Tibial nerve (tissue), 4 donors: ENCODE data around the gene PIGR.

Source experiments
- EP300 ChIP-seq, 2 donors: sonication (generic); formaldehyde crosslinking; IDR thresholded peaks; one replicate each; pipeline ENCODE4 v1.6.1; 2017; ENCODE audit warnings: antibody characterized with exemption in 2 of 2, mild to moderate bottlenecking in 1 of 2
- TF ChIP-seq, protein P1 (sequence below), 5 experiments: fragments of 200-600 bp in 3 of 5; fragments of 450-650 bp in 2 of 5; sonication (generic) in 3 of 5; IDR thresholded peaks; one replicate each; pipeline ENCODE4 v1.5.1; 2016 to 2019; ENCODE audit warnings: antibody characterized with exemption in 5 of 5, mild to moderate bottlenecking in 3 of 5, moderate library complexity in 2 of 5

DNA sequence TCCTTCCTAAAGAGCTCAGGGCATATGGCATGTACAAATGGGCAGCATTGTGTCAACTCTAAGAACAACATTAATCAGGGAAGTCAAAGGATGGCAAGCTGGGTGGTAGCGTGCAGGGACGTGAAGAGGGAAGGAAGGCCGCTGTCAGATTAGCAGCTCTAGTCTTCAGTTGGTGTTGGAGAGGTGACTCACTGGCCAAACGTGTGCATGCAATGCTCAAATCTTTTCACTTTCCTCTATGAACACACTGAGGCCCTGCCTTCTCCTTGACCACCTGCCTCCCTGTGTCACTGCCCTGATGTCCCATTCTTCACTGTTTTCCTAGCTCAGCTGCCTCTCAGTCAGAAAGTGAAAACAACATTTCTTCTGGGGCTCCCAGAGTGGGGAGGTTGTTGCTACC is 5.9 kb upstream of the PIGR start:
- TF ChIP-seq, protein P1, sequence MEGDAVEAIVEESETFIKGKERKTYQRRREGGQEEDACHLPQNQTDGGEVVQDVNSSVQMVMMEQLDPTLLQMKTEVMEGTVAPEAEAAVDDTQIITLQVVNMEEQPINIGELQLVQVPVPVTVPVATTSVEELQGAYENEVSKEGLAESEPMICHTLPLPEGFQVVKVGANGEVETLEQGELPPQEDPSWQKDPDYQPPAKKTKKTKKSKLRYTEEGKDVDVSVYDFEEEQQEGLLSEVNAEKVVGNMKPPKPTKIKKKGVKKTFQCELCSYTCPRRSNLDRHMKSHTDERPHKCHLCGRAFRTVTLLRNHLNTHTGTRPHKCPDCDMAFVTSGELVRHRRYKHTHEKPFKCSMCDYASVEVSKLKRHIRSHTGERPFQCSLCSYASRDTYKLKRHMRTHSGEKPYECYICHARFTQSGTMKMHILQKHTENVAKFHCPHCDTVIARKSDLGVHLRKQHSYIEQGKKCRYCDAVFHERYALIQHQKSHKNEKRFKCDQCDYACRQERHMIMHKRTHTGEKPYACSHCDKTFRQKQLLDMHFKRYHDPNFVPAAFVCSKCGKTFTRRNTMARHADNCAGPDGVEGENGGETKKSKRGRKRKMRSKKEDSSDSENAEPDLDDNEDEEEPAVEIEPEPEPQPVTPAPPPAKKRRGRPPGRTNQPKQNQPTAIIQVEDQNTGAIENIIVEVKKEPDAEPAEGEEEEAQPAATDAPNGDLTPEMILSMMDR (IDR thresholded peaks at IDR 0.05): no peak
- no peak for TF ChIP-seq EP300 (IDR thresholded peaks at IDR 0.05)
